Stimulated activated CD8-positive, alpha-beta memory T cell treated with anti-CD3 and anti-CD28 coated beads, Interleukin-4, amount 100 ng/mL, for 24 hours (primary cell): ENCODE results near the gene C17orf50.

Experiments used
- DNase-seq: peaks from one replicate; pipeline ENCODE4 v3.0.0-alpha.2; 2020; ENCODE audit warnings: low read depth

C17orf50 gene

GRCh38 chr17:35760587-35760986 is at the start of gene C17orf50:
TSS of gene C17orf50 (plus strand) at chr17:35760887. CDS start at chr17:35760942, 55 bp downstream.
- DNase-seq = no peak

- no peak for DNase-seq
Measured at GRCh38 chr17:35710950-35711349, 49.7 kb upstream of the C17orf50 start.

- no peak for DNase-seq
Measured at GRCh38 chr17:35713069-35713728, 47.5 kb upstream of the C17orf50 start.

GRCh38 chr17:35714988-35715387 is 45.7 kb upstream of the C17orf50 start:
- DNase-seq = no peak

- no peak for DNase-seq
Measured at GRCh38 chr17:35715416-35715815, 45.3 kb upstream of the C17orf50 start.

GRCh38 chr17:35716173-35716572 is 44.5 kb upstream of the C17orf50 start:
- no peak for DNase-seq

- no peak for DNase-seq
Measured at GRCh38 chr17:35716897-35717465, 43.7 kb upstream of the C17orf50 start.

GRCh38 chr17:35717475-35717874 is 43.2 kb upstream of the C17orf50 start:
- no peak for DNase-seq

- DNase-seq = no peak
Measured at GRCh38 chr17:35723735-35724134, 37.0 kb upstream of the C17orf50 start.

- DNase-seq = no peak
Measured at GRCh38 chr17:35725058-35725457, 35.6 kb upstream of the C17orf50 start.

GRCh38 chr17:35725802-35726126 is 34.9 kb upstream of the C17orf50 start:
- no peak for DNase-seq

GRCh38 chr17:35726127-35726952 is 34.3 kb upstream of the C17orf50 start:
- DNase-seq = no peak

- DNase-seq = no peak
Measured at GRCh38 chr17:35726953-35727460, 33.7 kb upstream of the C17orf50 start.

- DNase-seq = no peak
Measured at GRCh38 chr17:35727635-35728034, 33.1 kb upstream of the C17orf50 start.

GRCh38 chr17:35728551-35728950 is 32.1 kb upstream of the C17orf50 start:
- DNase-seq = no peak

GRCh38 chr17:35729405-35729833 is 31.3 kb upstream of the C17orf50 start:
- no peak for DNase-seq

GRCh38 chr17:35730400-35731005 is 30.2 kb upstream of the C17orf50 start:
- no peak for DNase-seq

GRCh38 chr17:35731239-35731916 is 29.3 kb upstream of the C17orf50 start, which contains the start of gene RASL10B:
TSS of gene RASL10B (plus strand) at chr17:35731639. CDS start at chr17:35735185, 3,546 bp downstream.
- peak; percentile 39 for DNase-seq

GRCh38 chr17:35731917-35732805 is 28.5 kb upstream of the C17orf50 start:
- DNase-seq = no peak

- DNase-seq = no peak
Measured at GRCh38 chr17:35732806-35733136, 27.9 kb upstream of the C17orf50 start.

GRCh38 chr17:35733366-35733765 is 27.3 kb upstream of the C17orf50 start:
- no peak for DNase-seq
